ENCODE results near the gene FAM193B.

FAM193B gene

DNA sequence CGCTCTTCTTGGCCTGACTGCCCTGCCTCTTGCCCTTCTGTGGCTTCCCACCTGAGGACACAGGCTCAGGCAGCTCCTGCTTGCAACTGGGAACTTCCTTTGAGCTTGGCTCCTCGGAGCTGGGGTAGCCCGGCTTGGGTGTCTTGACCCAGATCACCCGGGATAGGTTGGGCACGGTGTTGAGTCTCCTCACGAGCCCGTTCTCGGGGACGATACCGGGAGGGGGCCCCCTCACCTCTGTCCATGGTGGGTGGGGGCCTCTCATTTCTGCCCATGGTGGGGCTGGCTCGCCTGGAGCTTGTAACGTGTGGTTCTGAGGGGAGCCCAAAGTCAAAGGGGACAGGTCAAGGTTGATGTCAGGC is 29.8 kb downstream of the FAM193B start:
- H3K36me3 ChIP-seq (ENCODE audit: control insufficient read depth, low read length): peaks cover 82% of the 10 kb centered on the region

DNA sequence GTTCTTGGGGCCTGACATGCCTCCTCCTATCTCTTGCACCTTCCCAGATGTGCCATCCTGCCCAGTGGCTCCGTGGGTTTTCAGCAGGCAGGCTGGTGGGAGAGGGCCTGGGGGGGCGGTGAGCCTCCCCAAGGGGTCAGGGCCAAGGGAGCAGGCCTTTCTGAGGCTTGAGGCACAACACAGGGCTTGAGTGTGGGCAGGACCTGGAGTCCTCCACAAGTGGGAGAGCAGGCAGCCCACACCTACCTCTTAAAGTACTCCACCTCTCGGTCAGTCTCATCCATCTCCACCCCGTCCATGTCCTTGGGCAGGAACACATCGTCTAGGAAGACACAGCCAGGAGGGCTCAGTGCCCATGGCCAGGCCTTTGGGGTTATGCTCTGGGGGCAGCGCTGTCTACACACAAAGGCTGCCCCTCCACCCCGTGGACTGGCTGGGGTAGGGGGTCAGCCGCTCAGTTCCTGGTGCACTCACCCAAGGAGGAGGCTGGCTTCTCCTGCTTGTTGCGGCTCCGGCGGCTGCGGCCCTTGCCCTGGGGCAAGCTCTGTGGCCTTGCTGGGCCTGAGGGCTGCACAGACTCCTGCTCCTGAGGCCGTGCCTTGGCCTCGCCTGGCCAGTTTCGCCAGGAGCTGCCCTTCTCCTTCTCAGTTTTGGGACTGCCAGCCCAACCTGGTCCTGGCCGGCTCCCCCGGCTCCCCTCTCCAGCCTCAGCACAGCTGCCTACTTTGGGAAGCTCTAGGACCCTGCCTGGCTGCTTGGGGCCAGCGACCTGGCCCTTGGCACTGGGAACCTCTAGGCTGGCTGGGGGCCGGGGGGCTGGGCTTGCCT is 30.4 kb downstream of the FAM193B start:
- no peak overlapping the region for H3K4me2 ChIP-seq (ENCODE audit: low read length)
- H3K79me2 ChIP-seq (ENCODE audit: control insufficient read depth, low read length): peaks cover 23% of the 10 kb centered on the region
- H4K20me1 ChIP-seq (ENCODE audit: control insufficient read depth, insufficient read depth, low read depth, low read length): 0 out of 2 replicates have a peak, but pooled peaks cover 3% of the 10 kb centered on the region
- H3K27ac ChIP-seq (ENCODE audit: low read depth, low read length): no peak overlapping the region
- peaks cover 31% of the 10 kb centered on the region for H3K4me1 ChIP-seq (ENCODE audit: control insufficient read depth, low read length)
- no peak overlapping the region for H3K4me3 ChIP-seq (ENCODE audit: low read length)
- peaks cover 82% of the 10 kb centered on the region for H3K36me3 ChIP-seq (ENCODE audit: control insufficient read depth, low read length)
- H3K9me2 ChIP-seq (replicated peaks; ENCODE audit: control insufficient read depth, low read length): no peaks in the 10 kb centered on the region
- TF ChIP-seq, protein P1, sequence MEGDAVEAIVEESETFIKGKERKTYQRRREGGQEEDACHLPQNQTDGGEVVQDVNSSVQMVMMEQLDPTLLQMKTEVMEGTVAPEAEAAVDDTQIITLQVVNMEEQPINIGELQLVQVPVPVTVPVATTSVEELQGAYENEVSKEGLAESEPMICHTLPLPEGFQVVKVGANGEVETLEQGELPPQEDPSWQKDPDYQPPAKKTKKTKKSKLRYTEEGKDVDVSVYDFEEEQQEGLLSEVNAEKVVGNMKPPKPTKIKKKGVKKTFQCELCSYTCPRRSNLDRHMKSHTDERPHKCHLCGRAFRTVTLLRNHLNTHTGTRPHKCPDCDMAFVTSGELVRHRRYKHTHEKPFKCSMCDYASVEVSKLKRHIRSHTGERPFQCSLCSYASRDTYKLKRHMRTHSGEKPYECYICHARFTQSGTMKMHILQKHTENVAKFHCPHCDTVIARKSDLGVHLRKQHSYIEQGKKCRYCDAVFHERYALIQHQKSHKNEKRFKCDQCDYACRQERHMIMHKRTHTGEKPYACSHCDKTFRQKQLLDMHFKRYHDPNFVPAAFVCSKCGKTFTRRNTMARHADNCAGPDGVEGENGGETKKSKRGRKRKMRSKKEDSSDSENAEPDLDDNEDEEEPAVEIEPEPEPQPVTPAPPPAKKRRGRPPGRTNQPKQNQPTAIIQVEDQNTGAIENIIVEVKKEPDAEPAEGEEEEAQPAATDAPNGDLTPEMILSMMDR (IDR thresholded peaks at IDR 0.05; ENCODE audit: low read depth, low read length, poor library complexity, severe bottlenecking): no peak
- TF ChIP-seq EZH2phosphoT487 (IDR thresholded peaks at IDR 0.05; ENCODE audit: borderline replicate concordance, low read length): no peak
- no peaks in the 10 kb centered on the region for H3K9me3 ChIP-seq (ENCODE audit: control insufficient read depth, insufficient read depth, low read length)
- H3F3A ChIP-seq (ENCODE audit: control insufficient read depth, insufficient read depth): 0 out of 2 replicates have a peak, but pooled peaks cover 3% of the 10 kb centered on the region
- H3K27me3 ChIP-seq (ENCODE audit: control insufficient read depth, low read length): no peaks in the 10 kb centered on the region

More for the DNA sequence above, 29.8 kb downstream of the FAM193B start:
- Histone ChIP-seq H3K4me1 (ENCODE audit: control insufficient read depth, low read length) (peaks cover 25% of the 10 kb centered on the region), H3K27me3 (ENCODE audit: control insufficient read depth, low read length) (no peaks in the 10 kb centered on the region), H3K4me2 (ENCODE audit: low read length) (no peak overlapping the region), H3K27ac (ENCODE audit: low read depth, low read length) (no peak overlapping the region), H3K9me3 (ENCODE audit: control insufficient read depth, insufficient read depth, low read length) (no peaks in the 10 kb centered on the region), H3F3A (ENCODE audit: control insufficient read depth, insufficient read depth) (0 out of 2 replicates have a peak, but pooled peaks cover 3% of the 10 kb centered on the region), H4K20me1 (ENCODE audit: control insufficient read depth, insufficient read depth, low read depth, low read length) (0 out of 2 replicates have a peak, but pooled peaks cover 2% of the 10 kb centered on the region), H3K4me3 (ENCODE audit: low read length) (no peak overlapping the region), H3K9me2 (replicated peaks; ENCODE audit: control insufficient read depth, low read length) (no peaks in the 10 kb centered on the region), H3K79me2 (ENCODE audit: control insufficient read depth, low read length) (peaks cover 17% of the 10 kb centered on the region)
- TF ChIP-seq, protein P1 (IDR thresholded peaks at IDR 0.05; ENCODE audit: low read depth, low read length, poor library complexity, severe bottlenecking): no peak
- no peak for TF ChIP-seq EZH2phosphoT487 (IDR thresholded peaks at IDR 0.05; ENCODE audit: borderline replicate concordance, low read length)

DNA sequence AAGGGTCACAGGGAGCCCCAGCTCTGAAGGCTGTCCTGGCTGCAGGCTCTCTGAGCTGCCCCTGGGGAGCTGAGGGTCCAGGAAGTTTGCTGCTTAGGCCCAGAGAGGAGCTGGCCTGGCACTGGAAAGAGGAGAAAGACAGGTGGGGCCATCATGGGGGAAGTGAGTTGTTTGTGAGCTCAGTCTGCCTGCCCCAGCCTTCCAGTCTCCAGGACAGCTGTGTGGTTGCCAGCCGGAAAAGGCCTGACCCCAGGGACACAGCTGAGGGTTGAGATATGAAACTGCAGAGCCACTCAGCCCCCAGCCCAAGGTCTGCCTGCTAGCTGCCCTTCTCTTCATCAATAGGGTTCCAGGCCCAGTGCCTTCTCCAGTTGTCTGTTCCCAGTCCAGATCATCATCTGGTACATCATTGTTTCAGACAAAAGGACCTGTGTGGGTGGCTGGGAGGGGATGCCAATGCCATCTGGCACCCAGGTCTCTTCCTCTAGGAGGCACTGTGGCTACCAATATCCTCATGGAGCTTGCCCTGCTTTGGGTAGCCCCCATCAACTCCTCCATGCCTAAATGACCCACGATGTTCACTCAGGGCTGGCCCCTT is 33.3 kb downstream of the FAM193B start:
- Histone ChIP-seq H3K79me2 (ENCODE audit: control insufficient read depth, low read length) (peaks cover 39% of the 10 kb centered on the region), H3K4me3 (ENCODE audit: low read length) (no peak overlapping the region), H3F3A (ENCODE audit: control insufficient read depth, insufficient read depth) (0 out of 2 replicates have a peak, but pooled peaks cover 3% of the 10 kb centered on the region), H3K9me2 (replicated peaks; ENCODE audit: control insufficient read depth, low read length) (no peaks in the 10 kb centered on the region), H4K20me1 (ENCODE audit: control insufficient read depth, insufficient read depth, low read depth, low read length) (peaks cover 3% of the 10 kb centered on the region; the same call in 1 of the 2 replicates), H3K36me3 (ENCODE audit: control insufficient read depth, low read length) (peaks cover 69% of the 10 kb centered on the region), H3K4me2 (ENCODE audit: low read length) (peak overlapping the region; percentile 29), H3K9me3 (ENCODE audit: control insufficient read depth, insufficient read depth, low read length) (no peaks in the 10 kb centered on the region), H3K27me3 (ENCODE audit: control insufficient read depth, low read length) (no peaks in the 10 kb centered on the region), H3K27ac (ENCODE audit: low read depth, low read length) (no peak overlapping the region; the same call in 1 of the 2 replicates), H3K4me1 (ENCODE audit: control insufficient read depth, low read length) (peaks cover 34% of the 10 kb centered on the region)
- TF ChIP-seq, protein P1 (IDR thresholded peaks at IDR 0.05; ENCODE audit: low read depth, low read length, poor library complexity, severe bottlenecking): peak; percentile 13
- no peak for TF ChIP-seq EZH2phosphoT487 (IDR thresholded peaks at IDR 0.05; ENCODE audit: borderline replicate concordance, low read length)
